ENCODE results near the gene CNTFR. TPM values are rescaled to one million over a fixed set of nuclear protein-coding genes. Genes with fewer than 3 reads are reported as not detected.
A peak's percentile ranks its signal among the peaks of the same experiment; 100 is the strongest.

CNTFR gene
- total RNA-seq, 3 donors from 2014 or later, result 1.5 to 14.5 (median 7.7) TPM

DNA sequence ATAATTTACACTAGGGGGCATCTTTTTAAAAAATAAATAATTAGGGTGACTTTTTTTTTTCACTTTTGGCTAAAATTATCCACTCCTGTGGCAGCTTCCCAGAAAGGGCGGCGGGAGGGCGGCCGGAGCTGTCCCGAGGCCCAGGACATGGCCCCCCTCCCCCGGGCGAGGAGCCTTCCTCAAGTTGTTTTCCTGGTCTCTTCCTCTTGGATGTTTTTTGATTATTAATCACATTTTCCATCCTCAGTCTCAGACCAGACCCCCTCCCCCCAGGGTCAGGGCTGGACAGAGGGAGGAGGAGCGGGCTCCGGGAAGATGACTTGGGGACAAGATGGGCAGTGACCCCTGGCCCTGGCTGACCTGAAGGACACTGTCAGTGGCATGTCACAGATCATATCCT is 4.7 kb upstream of the CNTFR start:
- intact Hi-C loops (cut with DNase I, micrococcal nuclease), result loop anchor here (5.0 to 10.0 kb wide), 3 partner anchors 47 to 189 kb away; no protein-coding TSS in a partner anchor
- ATAC-seq (no peak), DNase-seq (no peak)
- TF ChIP-seq, protein P1, sequence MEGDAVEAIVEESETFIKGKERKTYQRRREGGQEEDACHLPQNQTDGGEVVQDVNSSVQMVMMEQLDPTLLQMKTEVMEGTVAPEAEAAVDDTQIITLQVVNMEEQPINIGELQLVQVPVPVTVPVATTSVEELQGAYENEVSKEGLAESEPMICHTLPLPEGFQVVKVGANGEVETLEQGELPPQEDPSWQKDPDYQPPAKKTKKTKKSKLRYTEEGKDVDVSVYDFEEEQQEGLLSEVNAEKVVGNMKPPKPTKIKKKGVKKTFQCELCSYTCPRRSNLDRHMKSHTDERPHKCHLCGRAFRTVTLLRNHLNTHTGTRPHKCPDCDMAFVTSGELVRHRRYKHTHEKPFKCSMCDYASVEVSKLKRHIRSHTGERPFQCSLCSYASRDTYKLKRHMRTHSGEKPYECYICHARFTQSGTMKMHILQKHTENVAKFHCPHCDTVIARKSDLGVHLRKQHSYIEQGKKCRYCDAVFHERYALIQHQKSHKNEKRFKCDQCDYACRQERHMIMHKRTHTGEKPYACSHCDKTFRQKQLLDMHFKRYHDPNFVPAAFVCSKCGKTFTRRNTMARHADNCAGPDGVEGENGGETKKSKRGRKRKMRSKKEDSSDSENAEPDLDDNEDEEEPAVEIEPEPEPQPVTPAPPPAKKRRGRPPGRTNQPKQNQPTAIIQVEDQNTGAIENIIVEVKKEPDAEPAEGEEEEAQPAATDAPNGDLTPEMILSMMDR (IDR thresholded peaks at IDR 0.05), result no peak
- H3K36me3 ChIP-seq (ENCODE audit: low read depth), result no peaks in the 10 kb centered on the region
- peaks cover 23% of the 10 kb centered on the region for H3K4me1 ChIP-seq (ENCODE audit: low read depth)
- H3K4me3 ChIP-seq, result no peak overlapping the region
- H3K9me3 ChIP-seq, result no peaks in the 10 kb centered on the region

DNA sequence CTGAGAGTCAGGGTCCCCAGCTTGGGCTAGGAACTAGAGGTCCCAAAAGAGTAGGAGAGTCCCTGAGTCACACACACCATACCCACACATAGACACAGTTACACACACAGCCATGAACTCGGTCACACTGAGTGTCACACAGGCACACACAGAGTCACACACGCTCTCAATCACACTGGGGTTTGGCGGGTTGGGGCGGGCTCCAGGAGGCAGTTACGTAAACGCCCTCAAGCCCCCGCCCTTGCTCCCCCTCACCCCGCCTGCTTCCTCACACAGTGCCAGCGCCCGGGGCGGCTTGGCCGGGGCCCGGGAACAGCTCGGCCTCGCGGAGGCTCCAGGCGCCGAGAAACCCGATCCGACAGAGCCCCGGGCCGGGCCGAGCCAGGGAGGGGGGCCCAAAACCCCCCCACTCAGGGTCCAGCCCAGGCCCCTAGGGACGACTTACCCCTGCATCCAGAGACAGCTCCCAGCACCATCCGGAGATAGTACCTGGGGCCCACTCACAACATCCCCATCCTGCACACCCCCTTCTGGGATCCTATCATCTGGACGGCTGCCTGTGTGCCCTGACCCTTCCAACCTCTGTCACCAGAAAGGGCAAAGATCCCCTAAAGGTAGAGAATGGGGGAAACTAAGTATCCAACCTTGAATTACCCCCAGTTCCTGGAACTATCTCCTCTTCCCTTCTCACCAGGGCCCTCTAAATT is 3.5 kb upstream of the CNTFR start:
- H3K36me3 ChIP-seq (ENCODE audit: low read depth), result no peaks in the 10 kb centered on the region
- TF ChIP-seq, protein P1 (IDR thresholded peaks at IDR 0.05), result no peak
- peaks cover 29% of the 10 kb centered on the region for H3K4me1 ChIP-seq (ENCODE audit: low read depth)
- intact Hi-C loops (cut with DNase I, micrococcal nuclease), result loop anchor here (5.0 to 10.0 kb wide), 3 partner anchors 46 to 188 kb away; no protein-coding TSS in a partner anchor
- H3K4me3 ChIP-seq, result no peak overlapping the region
- H3K9me3 ChIP-seq, result no peaks in the 10 kb centered on the region
- DNase-seq (no peak), ATAC-seq (peak; percentile 13)

DNA sequence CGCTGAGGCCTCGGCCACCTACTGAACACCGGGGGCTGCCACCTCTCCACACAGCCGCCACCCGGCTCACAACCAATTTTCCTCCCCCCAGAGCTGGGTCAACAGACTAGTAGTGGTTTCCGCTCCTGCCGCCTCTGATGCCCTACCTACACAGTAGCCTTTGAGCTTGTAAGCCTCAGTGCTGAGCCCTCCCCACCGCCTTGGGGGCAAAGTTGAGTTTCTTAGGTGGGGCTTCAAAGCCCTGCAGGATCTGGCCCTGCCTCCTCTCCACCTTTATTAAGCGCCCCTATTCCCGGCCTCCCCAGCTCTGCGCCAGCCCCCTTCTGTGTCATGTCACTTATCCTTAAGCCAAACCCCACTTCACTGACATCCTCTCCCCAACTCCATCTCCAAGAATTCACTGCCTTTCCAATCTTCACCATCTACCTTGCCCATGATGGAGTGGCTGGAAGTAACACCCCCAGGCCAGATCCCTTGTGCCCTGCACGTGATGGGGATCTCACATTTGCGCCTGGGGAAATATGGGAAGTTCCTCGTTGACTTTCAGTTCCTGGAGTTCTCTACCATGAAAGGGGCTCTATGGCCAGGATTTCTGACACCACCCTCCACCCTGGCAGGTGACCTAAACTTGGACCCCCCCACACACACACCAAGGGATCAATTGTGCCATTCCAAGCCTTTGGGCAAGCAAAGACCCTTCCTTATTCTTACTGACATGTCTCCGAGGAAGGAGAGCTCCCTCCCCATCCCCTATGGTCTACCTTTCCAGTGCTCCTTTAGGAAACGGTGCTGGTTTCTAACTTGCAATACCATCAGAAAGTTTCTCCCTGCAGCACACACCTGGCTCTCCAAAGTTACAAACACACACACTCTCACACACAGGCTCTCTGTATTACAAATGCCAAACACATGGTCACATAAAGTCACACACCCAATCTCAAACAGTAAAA is 2.7 kb upstream of the CNTFR start:
- Histone ChIP-seq H3K9me3 (no peaks in the 10 kb centered on the region), H3K4me3 (no peak overlapping the region), H3K36me3 (ENCODE audit: low read depth) (no peaks in the 10 kb centered on the region), H3K4me1 (ENCODE audit: low read depth) (peaks cover 29% of the 10 kb centered on the region)
- TF ChIP-seq, protein P1 (IDR thresholded peaks at IDR 0.05), result no peak
- no peak for DNase-seq
- no peak for ATAC-seq
- intact Hi-C loops (cut with DNase I, micrococcal nuclease), result loop anchor here (5.0 to 10.0 kb wide), 3 partner anchors 45 to 187 kb away; no protein-coding TSS in a partner anchor

DNA sequence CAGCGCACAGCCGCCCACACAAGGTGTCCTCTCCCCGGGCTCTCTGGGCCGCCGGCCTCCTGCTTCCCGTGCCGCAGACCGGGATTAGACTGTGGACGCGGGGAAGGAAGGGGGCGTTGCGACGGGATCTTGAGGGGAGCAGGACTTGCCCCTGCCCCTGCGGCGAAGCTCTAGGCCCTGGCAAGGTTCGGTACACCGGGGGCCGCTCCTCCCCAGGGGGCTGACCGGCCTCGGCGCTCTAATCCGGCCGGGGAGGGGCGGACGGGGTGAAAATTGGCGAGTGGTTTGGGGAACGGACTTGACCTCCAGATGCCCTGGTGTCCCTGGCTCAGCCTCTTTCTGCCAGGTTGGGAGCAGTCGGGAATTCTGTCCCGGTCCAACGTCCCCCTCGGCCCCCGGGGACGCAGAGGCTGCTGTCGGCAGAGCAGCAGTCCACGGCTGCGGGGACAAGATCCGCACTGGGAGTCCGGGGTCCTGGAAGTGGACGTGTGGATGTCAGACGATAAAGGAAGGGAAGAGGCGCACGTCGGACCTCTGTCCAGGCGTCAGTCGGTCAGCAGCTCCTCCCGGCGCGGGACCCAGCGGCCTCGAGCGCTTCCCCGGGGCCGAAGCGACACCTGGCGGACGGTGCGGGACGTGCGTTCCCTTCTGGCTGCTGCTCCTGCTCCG is 1.9 kb upstream of the CNTFR start:
- DNase-seq (peak; percentile 81 to 92 (median 91)), ATAC-seq (peak; percentile 91)
- Histone ChIP-seq H3K36me3 (ENCODE audit: low read depth) (no peaks in the 10 kb centered on the region), H3K4me3 (no peak overlapping the region), H3K9me3 (no peaks in the 10 kb centered on the region), H3K4me1 (ENCODE audit: low read depth) (peaks cover 29% of the 10 kb centered on the region)
- TF ChIP-seq, protein P1 (IDR thresholded peaks at IDR 0.05), result peak; percentile 79
- intact Hi-C loops (cut with DNase I, micrococcal nuclease), result loop anchor here (5.0 to 10.0 kb wide), 3 partner anchors 44 to 187 kb away; no protein-coding TSS in a partner anchor
